NCI-H146 treated with DMSO at 0.1 percent for 48 hours (cell line): ENCODE measurements around the gene HIBCH.
A peak's percentile ranks its signal among the peaks of the same experiment; 100 is the strongest.
"Not testable (repeated sequence)": the region's sequence is repeated elsewhere in the genome, so short reads cannot be mapped to it uniquely, and the experiment has no call there.

ENCODE experiments used
- DNase-seq: peaks from one replicate; lab custom pipeline; 2025; ENCODE audit not compliant: unreplicated experiment; lab: John Stamatoyannopoulos, UW

Gene HIBCH

DNA sequence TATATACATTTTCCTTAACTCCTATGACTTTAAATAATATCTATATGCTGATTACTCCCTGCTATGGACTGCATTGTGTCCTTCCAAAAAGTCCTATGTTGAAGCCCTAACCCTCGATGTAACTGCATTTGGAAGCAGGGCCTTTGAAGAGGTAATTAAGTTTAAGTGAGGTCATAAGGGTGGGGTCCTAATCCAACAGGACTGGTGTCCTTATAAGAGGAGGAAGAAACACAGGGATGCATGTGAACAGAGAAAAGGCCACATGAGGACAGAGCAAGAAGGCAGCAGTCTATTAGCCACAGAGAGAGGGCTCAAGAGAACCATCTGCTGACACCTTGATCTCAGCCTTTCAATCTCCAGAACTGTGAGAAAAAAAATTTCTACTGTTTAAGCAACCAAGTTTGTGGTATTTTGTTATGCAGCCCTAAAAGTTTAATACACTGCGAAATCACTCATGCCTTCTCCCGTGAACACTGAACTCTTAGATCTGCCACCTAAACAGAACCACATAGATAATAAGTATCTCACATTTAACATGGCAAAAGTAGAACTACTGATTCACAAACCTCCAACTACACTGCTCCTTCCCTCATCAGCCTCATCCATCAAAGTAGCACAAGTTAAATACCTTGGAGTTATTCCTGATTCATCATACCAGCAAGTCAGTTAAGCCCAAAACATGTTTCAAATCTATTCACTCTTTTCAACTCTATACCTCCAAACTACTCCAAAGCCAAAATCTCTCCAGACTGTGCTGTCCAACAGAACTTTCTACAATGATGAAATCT is 65.4 kb downstream of the HIBCH start:
- no peak for DNase-seq

DNA sequence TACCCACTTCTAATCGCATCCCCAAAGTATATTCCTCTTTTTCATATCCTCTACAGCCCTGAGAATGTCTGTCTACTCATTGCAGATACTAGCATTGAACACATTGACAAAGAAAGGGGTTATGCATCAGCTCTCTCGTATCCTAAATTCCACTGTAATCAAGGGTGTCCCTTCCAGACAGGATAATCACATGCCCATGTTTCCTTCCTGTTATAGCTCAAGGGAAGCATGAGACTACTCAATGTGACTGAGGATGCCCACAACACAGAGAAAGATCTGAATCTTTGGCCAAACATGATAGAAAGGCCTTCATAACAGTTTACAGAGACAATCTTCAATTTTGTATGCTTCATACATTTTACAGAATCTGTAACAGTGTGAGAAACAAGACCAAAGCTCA is 69.2 kb downstream of the HIBCH start:
- DNase-seq, result no peak

- DNase-seq, result no peak
Observed at GRCh38 chr2:190235551-190236075, 84.0 kb downstream of the HIBCH start.

DNA sequence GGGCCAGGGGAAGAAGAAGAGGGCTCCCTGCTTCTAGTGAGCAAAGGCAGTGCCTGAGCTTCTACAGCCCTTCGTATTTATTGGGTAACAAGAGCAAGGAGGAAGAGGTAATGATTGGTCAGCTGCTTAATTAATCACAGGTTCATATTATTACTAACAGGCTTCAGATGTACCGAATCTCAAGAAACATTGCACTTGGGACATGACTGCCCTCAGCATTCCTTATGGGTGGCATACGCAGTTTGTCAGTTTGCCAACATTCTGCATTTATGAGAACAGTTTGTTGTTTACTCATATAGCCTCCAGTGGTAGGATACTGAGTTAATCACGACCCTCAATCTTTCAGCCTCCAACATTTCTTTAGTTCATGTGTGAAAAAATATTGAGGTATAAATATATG is 84.5 kb downstream of the HIBCH start:
- no peak for DNase-seq

- DNase-seq, result not testable (repeated sequence)
Observed at GRCh38 chr2:190223989-190224388, 95.6 kb downstream of the HIBCH start.

- not testable (repeated sequence) for DNase-seq
Observed at GRCh38 chr2:190222745-190223144, 96.9 kb downstream of the HIBCH start.

- DNase-seq, result no peak
Observed at GRCh38 chr2:190221429-190221828, 98.2 kb downstream of the HIBCH start.

DNA sequence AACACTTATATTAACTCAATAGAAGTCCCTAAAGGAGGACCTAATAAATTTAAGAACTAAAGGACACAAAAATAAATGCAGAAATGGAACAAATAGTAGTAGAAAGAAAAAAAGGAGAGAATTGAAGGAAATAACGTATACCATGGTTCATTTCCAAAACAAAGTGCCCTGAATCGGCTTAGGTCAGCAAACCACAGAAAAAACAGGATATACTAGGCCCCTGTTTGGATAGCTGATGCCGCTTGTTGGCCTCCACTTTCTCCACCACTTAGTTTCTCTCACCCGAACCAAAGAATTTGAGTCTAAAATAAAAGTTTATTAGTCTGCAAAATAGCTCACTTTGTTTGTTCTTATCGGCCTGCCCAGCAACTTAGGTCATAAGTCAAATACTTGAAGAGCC is 100.4 kb downstream of the HIBCH start:
- no peak for DNase-seq

DNA sequence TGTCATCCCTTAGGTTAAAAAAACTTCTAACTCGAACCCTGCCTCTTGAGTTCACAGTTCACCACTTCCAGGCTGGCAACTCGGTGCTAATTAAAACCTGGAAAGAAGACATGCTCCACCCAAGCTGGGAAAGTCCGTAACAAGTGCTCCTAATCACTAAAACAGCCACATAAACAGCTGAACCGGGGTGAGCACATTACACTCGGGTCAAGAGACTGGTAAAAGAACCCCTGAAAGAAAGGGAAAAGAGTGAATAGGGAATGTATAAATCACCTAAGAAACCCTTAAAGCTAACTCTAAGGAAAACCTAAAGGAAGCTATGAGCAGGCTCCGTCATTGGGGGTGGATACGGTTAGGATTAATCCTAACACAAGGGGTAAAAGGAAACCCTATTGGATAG is 102.0 kb downstream of the HIBCH start:
- no peak for DNase-seq

GRCh38 chr2:190216829-190217228 is 102.8 kb downstream of the HIBCH start:
- peak; percentile 88 for DNase-seq

DNA sequence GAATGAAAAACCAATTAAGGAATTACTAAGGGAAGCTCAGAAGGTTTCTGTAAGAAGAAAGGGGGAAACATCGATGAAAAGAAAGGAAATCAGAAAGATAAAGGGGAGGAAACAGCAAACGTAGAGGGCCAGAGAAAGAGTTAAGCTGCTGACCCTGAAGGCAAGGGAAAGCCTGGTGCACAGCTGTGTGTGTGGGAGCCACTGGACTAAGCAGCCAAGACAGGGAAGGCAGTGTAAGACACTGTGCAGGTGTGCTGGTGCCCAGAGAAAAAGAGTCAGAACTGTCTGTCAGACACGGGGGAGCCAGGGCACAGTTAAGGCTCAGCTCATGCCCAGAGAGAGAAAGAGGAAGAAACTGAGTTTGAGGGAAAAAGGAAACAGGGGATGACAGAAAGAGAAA is 104.0 kb downstream of the HIBCH start:
- no peak for DNase-seq

DNA sequence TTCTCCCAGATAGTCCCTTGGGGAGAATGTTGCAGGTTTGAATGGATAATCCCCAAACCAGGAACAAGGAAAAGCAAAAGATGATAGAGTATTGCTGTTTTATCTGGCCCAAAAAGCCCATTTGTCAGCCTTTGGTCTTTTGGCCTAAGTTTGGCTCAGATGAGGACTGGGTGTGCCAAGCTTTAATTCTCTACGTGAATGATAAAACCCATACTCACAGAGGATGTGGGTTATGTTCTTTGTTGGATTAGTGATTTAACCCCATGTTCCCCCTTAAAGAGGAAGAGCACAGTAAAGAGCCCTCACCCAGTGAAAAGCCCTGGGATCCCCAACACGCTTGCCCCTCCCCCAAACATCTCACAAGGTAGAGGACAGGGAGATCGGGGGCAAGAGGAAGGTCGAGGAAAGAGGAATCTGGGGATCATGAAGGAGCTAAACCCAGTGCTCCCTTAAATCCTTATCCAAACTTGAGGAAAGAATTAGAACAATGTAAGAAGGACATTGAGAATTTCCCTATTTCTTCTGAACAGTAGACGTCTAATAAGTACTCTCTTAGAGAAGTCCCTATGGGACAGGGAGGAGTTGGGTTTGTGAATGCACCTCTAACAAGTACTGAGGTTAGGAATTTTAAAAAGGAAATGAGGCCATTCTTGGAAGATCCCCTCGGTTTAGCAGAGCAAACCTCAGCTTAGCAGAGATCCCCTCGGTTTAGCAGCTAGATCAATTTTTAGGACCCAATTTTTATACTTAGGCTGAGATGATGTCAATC is 105.0 kb downstream of the HIBCH start:
- DNase-seq, result no peak

- no peak for DNase-seq
Observed at GRCh38 chr2:190213441-190214335, 105.9 kb downstream of the HIBCH start.

GRCh38 chr2:190210471-190210870 is 109.2 kb downstream of the HIBCH start:
- DNase-seq, result no peak

GRCh38 chr2:190209559-190209958 is 110.1 kb downstream of the HIBCH start:
- DNase-seq, result no peak

DNA sequence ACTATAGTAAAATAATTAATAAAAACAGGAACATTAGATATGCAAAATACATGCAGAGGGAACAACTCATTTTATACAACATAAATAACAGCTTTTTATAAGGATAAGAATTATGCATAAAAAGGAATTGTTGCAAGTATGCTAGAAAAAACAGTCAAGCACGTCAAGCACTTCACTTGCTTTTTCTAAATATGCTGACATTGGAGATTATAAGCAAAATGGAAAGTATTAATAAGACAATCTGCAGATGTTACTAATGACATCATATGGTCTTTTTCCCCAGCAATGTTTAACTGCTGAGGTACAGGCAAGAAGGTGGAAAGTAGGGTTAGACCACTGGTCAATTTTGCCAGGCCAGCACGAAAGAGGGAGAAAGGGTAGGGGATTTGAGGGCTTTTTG is 111.7 kb downstream of the HIBCH start:
- no peak for DNase-seq

- no peak for DNase-seq
Observed at GRCh38 chr2:190205657-190206056, 114.0 kb downstream of the HIBCH start.

DNA sequence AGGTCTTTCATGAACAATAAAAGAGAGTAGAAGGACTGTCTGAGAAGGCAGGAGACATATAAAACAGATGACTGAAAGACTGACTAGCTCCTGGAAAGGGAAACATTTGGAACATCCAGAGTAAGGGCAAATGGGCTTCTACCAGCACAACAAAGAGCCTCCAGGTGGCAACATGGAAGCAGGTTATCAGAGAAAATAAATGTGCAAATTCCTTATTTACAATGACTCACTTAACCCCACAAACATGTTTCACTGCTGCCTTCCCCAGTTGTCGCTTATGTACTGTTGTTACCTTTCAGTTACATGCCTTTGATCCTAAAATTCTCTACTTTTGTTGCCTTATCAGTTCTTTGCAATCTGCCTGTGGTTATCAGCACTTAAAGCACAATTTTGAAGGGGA is 117.0 kb downstream of the HIBCH start:
- DNase-seq, result no peak

DNA sequence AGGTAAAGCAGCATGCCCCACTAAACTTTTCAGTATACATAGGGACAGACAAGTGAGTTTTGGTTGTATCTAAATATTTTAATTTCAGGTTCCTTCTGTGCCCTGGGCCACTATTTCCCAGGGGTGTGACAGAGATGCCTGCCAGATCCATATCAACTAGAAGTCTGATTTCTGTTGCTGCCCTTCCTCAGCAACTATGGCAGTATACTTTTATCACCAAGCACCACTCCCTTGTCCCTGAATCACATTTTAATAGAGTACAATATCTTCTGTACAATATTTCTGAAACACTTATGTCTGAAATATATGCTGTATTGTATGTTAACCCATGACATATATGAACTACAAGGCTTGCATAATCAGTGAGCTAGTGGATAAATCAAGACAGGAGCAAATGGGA is 117.6 kb downstream of the HIBCH start:
- no peak for DNase-seq

DNA sequence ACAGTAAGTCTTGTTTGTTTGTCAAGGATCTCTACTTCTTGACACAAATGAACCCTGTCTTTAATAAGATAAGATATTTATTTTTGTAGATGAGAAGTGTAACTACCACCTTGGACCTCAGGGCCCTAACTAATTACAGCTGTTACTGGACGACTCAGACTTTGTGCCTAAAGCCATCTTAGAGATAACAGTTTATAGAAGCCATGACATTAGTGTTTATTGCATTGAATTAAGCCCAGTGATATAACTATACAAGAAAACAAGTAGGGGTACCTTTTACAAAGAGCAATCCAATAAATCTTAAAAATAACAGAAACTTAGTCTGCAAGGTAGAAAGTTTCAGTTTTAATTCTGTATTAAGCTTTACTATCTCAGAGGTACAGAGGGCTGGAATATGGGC is 119.0 kb downstream of the HIBCH start:
- DNase-seq, result no peak

DNA sequence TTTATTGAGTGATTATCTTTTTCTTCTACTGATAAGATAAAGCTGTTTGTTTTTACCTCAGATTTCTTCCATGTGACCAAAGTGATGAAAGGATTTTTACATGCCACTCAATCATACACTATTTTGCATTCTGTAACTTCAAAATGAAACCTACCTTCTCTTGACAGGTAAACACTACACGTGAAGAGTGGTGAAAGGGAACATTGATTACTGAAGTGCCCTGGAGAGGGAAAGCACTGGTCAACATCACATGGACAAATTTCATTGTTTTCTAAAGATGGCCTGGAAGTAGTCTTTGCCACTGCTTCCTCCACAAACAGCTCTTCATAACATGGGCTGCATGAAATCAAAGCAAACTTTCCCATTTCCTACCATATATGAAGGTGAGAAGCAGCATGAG is 120.1 kb downstream of the HIBCH start:
- DNase-seq, result no peak
